SJSA1 (cell line): Measurements from ENCODE around the gene SPATA31D3. TPM values are rescaled to one million over a fixed set of nuclear protein-coding genes. Genes with fewer than 3 reads are reported as not detected.
"Not testable (repeated sequence)": the region's sequence is repeated elsewhere in the genome, so short reads cannot be mapped to it uniquely, and the experiment has no call there.

Experiments
- DNase-seq, 2 experiments: peaks; one replicate each; pipeline ENCODE4 v3.0.0-alpha.2; 2015 to 2020; ENCODE audit warnings: low spot score in 2 of 2, low read depth in 1 of 2
- H3K27ac ChIP-seq: fragments of 250-450 bp; sonication (Bioruptor Pico); 2 replicates; pipeline ENCODE4 v1.5.1; 2020; ENCODE audit warnings: mild to moderate bottlenecking, moderate library complexity
- H3K27me3 ChIP-seq: fragments of 250-450 bp; sonication (Bioruptor Pico); replicated peaks from 2 replicates; pipeline ENCODE4 v1.5.1; 2020; ENCODE audit warnings: mild to moderate bottlenecking, moderate library complexity
- H3K36me3 ChIP-seq: fragments of 250-450 bp; sonication (Bioruptor Pico); 2 replicates; pipeline ENCODE4 v1.5.1; 2020; ENCODE audit warnings: mild to moderate bottlenecking
- H3K4me1 ChIP-seq: fragments of 250-450 bp; sonication (Bioruptor Pico); replicated peaks from 2 replicates; pipeline ENCODE4 v1.6.1; 2021; ENCODE audit warnings: mild to moderate bottlenecking
- H3K4me3 ChIP-seq: fragments of 250-450 bp; sonication (Bioruptor Pico); 2 replicates; pipeline ENCODE4 v1.5.1; 2020; ENCODE audit warnings: mild to moderate bottlenecking
- H3K9me3 ChIP-seq: fragments of 250-450 bp; sonication (Bioruptor Pico); replicated peaks from 2 replicates; pipeline ENCODE4 v1.5.1; 2020; ENCODE audit warnings: mild to moderate bottlenecking
- total RNA-seq: library from RNA; depleted of rRNA; stranded (reverse); fragments of >200 nt; shearing (Covaris generic); gene quantifications from 2 replicates; pipeline ENCODE4 v1.2.3, GENCODE V29; 2014; rRNA removed

The SPATA31D3 gene
- total RNA-seq = not detected in 2 replicates

- DNase-seq, H3K4me3 ChIP-seq, H3K36me3 ChIP-seq, H3K4me1 ChIP-seq, H3K27me3 ChIP-seq, H3K27ac ChIP-seq, H3K9me3 ChIP-seq: not testable (repeated sequence)
Measured at GRCh38 chr9:81943393-81943792, at the start of gene SPATA31D3. SPATA31D3 (plus strand) TSS chr9:81943500; CDS start chr9:81943586, 86 bp downstream.

GRCh38 chr9:81893929-81894328 is 49.4 kb upstream of the SPATA31D3 start:
- DNase-seq = no peak
- no peaks in the 10 kb centered on the region for H3K9me3 ChIP-seq

GRCh38 chr9:81894891-81895290 is 48.4 kb upstream of the SPATA31D3 start:
- Histone ChIP-seq H3K4me1 (peaks cover 3% of the 10 kb centered on the region; the same call in 1 of the 2 replicates), H3K9me3 (no peaks in the 10 kb centered on the region), H3K27ac (no peak overlapping the region), H3K36me3 (no peaks in the 10 kb centered on the region), H3K27me3 (no peaks in the 10 kb centered on the region), H3K4me3 (no peak overlapping the region)
- DNase-seq = no peak

More at GRCh38 chr9:81893929-81894328, 49.4 kb upstream of the SPATA31D3 start:
- Histone ChIP-seq H3K36me3 (no peaks in the 10 kb centered on the region), H3K4me1 (peaks cover 3% of the 10 kb centered on the region; the same call in 1 of the 2 replicates), H3K27ac (no peak overlapping the region), H3K27me3 (no peaks in the 10 kb centered on the region), H3K4me3 (no peak overlapping the region)

GRCh38 chr9:81896070-81896469 is 47.2 kb upstream of the SPATA31D3 start:
- H3K4me1 ChIP-seq = peaks cover 3% of the 10 kb centered on the region; the same call in 1 of the 2 replicates
- no peaks in the 10 kb centered on the region for H3K36me3 ChIP-seq
- no peak for DNase-seq
- no peaks in the 10 kb centered on the region for H3K9me3 ChIP-seq
- H3K27me3 ChIP-seq = no peaks in the 10 kb centered on the region
- H3K27ac ChIP-seq = no peak overlapping the region
- H3K4me3 ChIP-seq = no peak overlapping the region

- no peaks in the 10 kb centered on the region for H3K27me3 ChIP-seq
- H3K4me1 ChIP-seq = peaks cover 3% of the 10 kb centered on the region; the same call in 1 of the 2 replicates
- peak in 1 of 2 experiments; percentile 66 for DNase-seq
- no peaks in the 10 kb centered on the region for H3K9me3 ChIP-seq
- H3K4me3 ChIP-seq = no peak overlapping the region
- no peak overlapping the region for H3K27ac ChIP-seq
- H3K36me3 ChIP-seq = no peaks in the 10 kb centered on the region
Measured at GRCh38 chr9:81898851-81899250, 44.4 kb upstream of the SPATA31D3 start.

GRCh38 chr9:81902196-81902595 is 41.1 kb upstream of the SPATA31D3 start:
- no peaks in the 10 kb centered on the region for H3K27me3 ChIP-seq
- H3K4me3 ChIP-seq = no peak overlapping the region
- no peak overlapping the region for H3K27ac ChIP-seq
- no peaks in the 10 kb centered on the region for H3K9me3 ChIP-seq
- no peak for DNase-seq
- peaks cover 3% of the 10 kb centered on the region; the same call in 1 of the 2 replicates for H3K4me1 ChIP-seq
- H3K36me3 ChIP-seq = no peaks in the 10 kb centered on the region

GRCh38 chr9:81902626-81903025 is 40.7 kb upstream of the SPATA31D3 start:
- H3K4me1 ChIP-seq = peaks cover 3% of the 10 kb centered on the region; the same call in 1 of the 2 replicates
- no peaks in the 10 kb centered on the region for H3K36me3 ChIP-seq
- H3K9me3 ChIP-seq = no peaks in the 10 kb centered on the region
- H3K4me3 ChIP-seq = no peak overlapping the region
- no peak overlapping the region for H3K27ac ChIP-seq
- no peaks in the 10 kb centered on the region for H3K27me3 ChIP-seq
- DNase-seq = no peak

GRCh38 chr9:81906671-81907070 is 36.6 kb upstream of the SPATA31D3 start:
- Histone ChIP-seq H3K27me3 (no peaks in the 10 kb centered on the region), H3K27ac (no peak overlapping the region), H3K36me3 (no peaks in the 10 kb centered on the region), H3K4me1 (no peaks in the 10 kb centered on the region), H3K9me3 (no peaks in the 10 kb centered on the region), H3K4me3 (no peak overlapping the region)
- no peak for DNase-seq

GRCh38 chr9:81912135-81912534 is 31.2 kb upstream of the SPATA31D3 start:
- no peaks in the 10 kb centered on the region for H3K27me3 ChIP-seq
- H3K27ac ChIP-seq = no peak overlapping the region
- H3K4me1 ChIP-seq = no peaks in the 10 kb centered on the region
- no peak overlapping the region for H3K4me3 ChIP-seq
- no peaks in the 10 kb centered on the region for H3K36me3 ChIP-seq
- DNase-seq = no peak
- H3K9me3 ChIP-seq = no peaks in the 10 kb centered on the region

- Histone ChIP-seq H3K27ac (no peak overlapping the region), H3K36me3 (no peaks in the 10 kb centered on the region), H3K4me1 (no peaks in the 10 kb centered on the region), H3K27me3 (no peaks in the 10 kb centered on the region), H3K4me3 (no peak overlapping the region), H3K9me3 (no peaks in the 10 kb centered on the region)
- no peak for DNase-seq
Measured at GRCh38 chr9:81915801-81916505, 27.3 kb upstream of the SPATA31D3 start.

- not testable (repeated sequence) for H3K27ac ChIP-seq, H3K9me3 ChIP-seq, H3K27me3 ChIP-seq, H3K36me3 ChIP-seq, H3K4me1 ChIP-seq, H3K4me3 ChIP-seq, DNase-seq
Measured at GRCh38 chr9:81918507-81918906, 24.8 kb upstream of the SPATA31D3 start.

- H3K36me3 ChIP-seq, DNase-seq, H3K27ac ChIP-seq, H3K27me3 ChIP-seq, H3K4me1 ChIP-seq, H3K4me3 ChIP-seq, H3K9me3 ChIP-seq: not testable (repeated sequence)
Measured at GRCh38 chr9:81928305-81928704, 15.0 kb upstream of the SPATA31D3 start, which contains the start of gene SPATA31D4. SPATA31D4 (plus strand) TSS chr9:81928428; CDS start chr9:81928514, 86 bp downstream.

GRCh38 chr9:81930147-81930546 is 13.2 kb upstream of the SPATA31D3 start:
- not testable (repeated sequence) for H3K4me3 ChIP-seq, H3K4me1 ChIP-seq, H3K9me3 ChIP-seq, DNase-seq, H3K27me3 ChIP-seq, H3K27ac ChIP-seq, H3K36me3 ChIP-seq

GRCh38 chr9:81933547-81933946 is 9.8 kb upstream of the SPATA31D3 start:
- not testable (repeated sequence) for H3K27ac ChIP-seq, H3K27me3 ChIP-seq, H3K4me1 ChIP-seq, H3K36me3 ChIP-seq, H3K4me3 ChIP-seq, DNase-seq, H3K9me3 ChIP-seq
